ENCODE results near the gene PPEF2. TPM values are rescaled to one million over a fixed set of nuclear protein-coding genes. Genes with fewer than 3 reads are reported as not detected.

PPEF2 gene
- total RNA-seq, 2 donors from 2014 or later = not detected

- 91 to 97% methylated on average over 1 of the region's 1 CpG for WGBS, 2 donors
- DNase-seq (no peak), ATAC-seq (no peak)
- Histone ChIP-seq H3K27ac (no peak overlapping the region), H3K4me1 (no peaks in the 10 kb centered on the region), H3K4me3 (no peak overlapping the region), H3K9me3 (no peaks in the 10 kb centered on the region), H3K36me3 (replicated peaks in 1 of 2; ENCODE audit: insufficient read depth in 1 of 2, low read depth in 2 of 2) (peaks cover 0 to 4% of the 10 kb centered on the region in 2 donors), H3K27me3 (no peaks in the 10 kb centered on the region)
- TF ChIP-seq POLR2A (IDR thresholded peaks at IDR 0.05) (no peak), CTCF (IDR thresholded peaks at IDR 0.05) (no peak)
- intact Hi-C loops (cut with DNase I) = no loop called here
Measured at GRCh38 chr4:75922588-75922987, 20.3 kb upstream of the PPEF2 start.

GRCh38 chr4:75921910-75922309, 19.7 kb upstream of the PPEF2 start:
- no peak for ATAC-seq
- intact Hi-C loops (cut with DNase I) = no loop called here
- no peak overlapping the region for H3K27ac ChIP-seq

GRCh38 chr4:75920327-75920726, 18.1 kb upstream of the PPEF2 start:
- H3K36me3 ChIP-seq (replicated peaks in 1 of 2; ENCODE audit: insufficient read depth in 1 of 2, low read depth in 2 of 2) = peaks cover 0 to 4% of the 10 kb centered on the region in 2 donors
- no peak overlapping the region for H3K4me3 ChIP-seq
- no peak for ATAC-seq
- peaks cover 7% of the 10 kb centered on the region for H3K4me1 ChIP-seq
- intact Hi-C loops (cut with DNase I) = no loop called here
- no peak overlapping the region for H3K27ac ChIP-seq
- 95 to 96% methylated on average over 4 of the region's 4 CpGs for WGBS, 2 donors
- no peaks in the 10 kb centered on the region for H3K9me3 ChIP-seq
- TF ChIP-seq POLR2A (IDR thresholded peaks at IDR 0.05) = no peak
- no peak for TF ChIP-seq CTCF (IDR thresholded peaks at IDR 0.05)
- H3K27me3 ChIP-seq = no peaks in the 10 kb centered on the region
- DNase-seq = no peak

More at GRCh38 chr4:75921910-75922309, 19.7 kb upstream of the PPEF2 start:
- TF ChIP-seq POLR2A (IDR thresholded peaks at IDR 0.05) (no peak), CTCF (IDR thresholded peaks at IDR 0.05) (no peak)
- no peaks in the 10 kb centered on the region for H3K9me3 ChIP-seq
- H3K4me3 ChIP-seq = no peak overlapping the region
- DNase-seq = no peak
- no peaks in the 10 kb centered on the region for H3K4me1 ChIP-seq
- H3K36me3 ChIP-seq (replicated peaks in 1 of 2; ENCODE audit: insufficient read depth in 1 of 2, low read depth in 2 of 2) = peaks cover 0 to 4% of the 10 kb centered on the region in 2 donors
- WGBS, 2 donors = 97 to 100% methylated on average over 2 of the region's 2 CpGs
- no peaks in the 10 kb centered on the region for H3K27me3 ChIP-seq

GRCh38 chr4:75919920-75920319, 17.7 kb upstream of the PPEF2 start:
- Histone ChIP-seq H3K4me3 (no peak overlapping the region), H3K27me3 (no peaks in the 10 kb centered on the region), H3K27ac (no peak overlapping the region), H3K4me1 (peaks cover 7% of the 10 kb centered on the region), H3K9me3 (no peaks in the 10 kb centered on the region), H3K36me3 (replicated peaks in 1 of 2; ENCODE audit: insufficient read depth in 1 of 2, low read depth in 2 of 2) (peaks cover 0 to 4% of the 10 kb centered on the region in 2 donors)
- ATAC-seq (no peak), DNase-seq (no peak)
- 40 to 45% methylated on average over 2 to 3 of the region's 3 CpGs for WGBS, 2 donors
- no peak for TF ChIP-seq CTCF (IDR thresholded peaks at IDR 0.05)
- no peak for TF ChIP-seq POLR2A (IDR thresholded peaks at IDR 0.05)
- intact Hi-C loops (cut with DNase I) = loop anchor here (10.0 kb wide), 1 partner anchor 155 kb away; the partner anchor contains the start of gene ART3

- Histone ChIP-seq H3K27ac (peak overlapping the region in 3 of 4 donors; percentile 50 to 65 (median 51)), H3K4me1 (peaks cover 7% of the 10 kb centered on the region), H3K27me3 (no peaks in the 10 kb centered on the region), H3K4me3 (no peak overlapping the region), H3K36me3 (replicated peaks in 1 of 2; ENCODE audit: insufficient read depth in 1 of 2, low read depth in 2 of 2) (peaks cover 0 to 4% of the 10 kb centered on the region in 2 donors), H3K9me3 (no peaks in the 10 kb centered on the region)
- intact Hi-C loops (cut with DNase I) = loop anchor here (10.0 kb wide), 1 partner anchor 159 kb away; the partner anchor contains the start of gene ART3
- TF ChIP-seq POLR2A (IDR thresholded peaks at IDR 0.05) = no peak
- TF ChIP-seq CTCF (IDR thresholded peaks at IDR 0.05) = peak; percentile 72 to 91 (median 83)
- 6 to 11% methylated on average over 1 of the region's 1 CpG for WGBS, 2 donors
- peak; percentile 29 to 52 (median 45) for DNase-seq
- peak; percentile 90 for ATAC-seq
Measured at GRCh38 chr4:75916091-75916661, 13.9 kb upstream of the PPEF2 start.
